Aorta (tissue), 5 donors: Measurements from ENCODE around the gene NDUFAF2. TPM values are rescaled to one million over a fixed set of nuclear protein-coding genes. Genes with fewer than 3 reads are reported as not detected.
"Not testable (repeated sequence)": the region's sequence is repeated elsewhere in the genome, so short reads cannot be mapped to it uniquely, and the experiment has no call there.

Experiments used
- ATAC-seq: fragments of 200-7000 bp; cut with Tn5 transposase; one replicate; pipeline ENCODE4 v1.9.1; 2022; ENCODE audit warnings: moderate library complexity; ENCODE audit not compliant: low FRiP score
- DNase-seq, 2 donors: peaks; one replicate each; pipeline ENCODE4 v3.0.0-alpha.2; 2020
- H3K27ac ChIP-seq, 2 donors: one replicate each; pipeline ENCODE4 v1.5.1; 2013; ENCODE audit warnings: low read length in 2 of 2, mild to moderate bottlenecking in 2 of 2, moderate library complexity in 2 of 2, control low read depth in 1 of 2, inconsistent platforms in 1 of 2, low read depth in 1 of 2
- H3K27me3 ChIP-seq, 2 donors: one replicate each; pipeline ENCODE4 v1.6.1; 2013; ENCODE audit warnings: control low read depth in 1 of 2, low read length in 1 of 2, mild to moderate bottlenecking in 1 of 2, moderate library complexity in 1 of 2; ENCODE audit not compliant: insufficient read depth in 2 of 2, control insufficient read depth in 1 of 2
- H3K36me3 ChIP-seq, 2 donors: one replicate each; pipeline ENCODE4 v1.6.1; 2013; ENCODE audit warnings: control low read depth in 1 of 2, low read length in 1 of 2, mild to moderate bottlenecking in 1 of 2; ENCODE audit not compliant: insufficient read depth in 2 of 2, control insufficient read depth in 1 of 2
- H3K4me1 ChIP-seq, 2 donors: one replicate each; pipeline ENCODE4 v1.6.1; 2013; ENCODE audit warnings: low read length in 2 of 2, control low read depth in 1 of 2, mild to moderate bottlenecking in 1 of 2, moderate library complexity in 1 of 2; ENCODE audit not compliant: insufficient read depth in 2 of 2, control insufficient read depth in 1 of 2
- H3K4me3 ChIP-seq, 2 donors: one replicate each; pipeline ENCODE4 v1.5.1; 2013; ENCODE audit warnings: low read length in 2 of 2, control low read depth in 1 of 2, mild to moderate bottlenecking in 1 of 2
- H3K9me3 ChIP-seq: one replicate; pipeline ENCODE4 v1.6.1; 2013; ENCODE audit warnings: mild to moderate bottlenecking, low read length; ENCODE audit not compliant: control insufficient read depth
- WGBS, 2 donors: extraction: QIAGEN DNeasy Blood & Tissue Kit; methylation state at CpG; one replicate each; pipeline ENCODE4 v1.1.7; 2013; 5-methylcytosine and 5-hydroxymethylcytosine counted together
- intact Hi-C, 2 donors: fragments of 100-400 bp; cut with DNase I; formaldehyde crosslinking; loops; one replicate each; pipeline versions ENCODE4 v1.14.2 to v1.15.0; 2022
- polyA plus RNA-seq, 2 donors: library from polyadenylated mRNA; stranded (reverse); fragments of 200-250 nt; gene quantifications; one replicate each; pipeline ENCODE4 v1.2.3, GENCODE V29; 2013
- total RNA-seq, 2 donors: library from RNA; stranded (reverse); fragmentation: NEBNext Ultra II Directional; extraction: Animal tissue kit (Norgen Biotek cat#: 25700); gene quantifications; one replicate each; pipeline ENCODE4 v1.2.1, GENCODE V29; 2021
- donor health status: healthy with polysubstance abuse.
- donor health status: Bipolar disorder and iron deficiency.
- donor health status: DM: no; HTN: no; CAD: no.
- donor health status: DM: no; HTN: no; CAD: no.
- donor health status: DM: yes; HTN: yes; CAD: no.

The NDUFAF2 gene
- total and polyA plus RNA-seq, 4 donors, result 26.1 to 96.5 (median 48.1) TPM

- 99 to 100% methylated on average over 1 of the region's 1 CpG for WGBS, 2 donors
- intact Hi-C loops, result no loop called here
- no peak overlapping the region for H3K4me3 ChIP-seq
- H3K9me3 ChIP-seq, result no peaks in the 10 kb centered on the region
- H3K4me1 ChIP-seq, result peaks cover 0 to 3% of the 10 kb centered on the region in 2 donors
- H3K36me3 ChIP-seq, result no peaks in the 10 kb centered on the region
- no peak overlapping the region for H3K27ac ChIP-seq
- no peak for DNase-seq
- no peaks in the 10 kb centered on the region for H3K27me3 ChIP-seq
- ATAC-seq, result no peak
Observed at GRCh38 chr5:61019642-61020041, 74.6 kb downstream of the NDUFAF2 start.

- Histone ChIP-seq H3K4me3 (no peak overlapping the region), H3K27me3 (no peaks in the 10 kb centered on the region), H3K36me3 (no peaks in the 10 kb centered on the region), H3K4me1 (peaks cover 1 to 3% of the 10 kb centered on the region in 2 donors), H3K27ac (no peak overlapping the region), H3K9me3 (no peaks in the 10 kb centered on the region)
- intact Hi-C loops, result no loop called here
- no peak for ATAC-seq
- DNase-seq, result no peak
- WGBS, 2 donors, result 78 to 80% methylated on average over 3 of the region's 3 CpGs
Observed at GRCh38 chr5:61020415-61020814, 75.4 kb downstream of the NDUFAF2 start.

- Histone ChIP-seq H3K27me3 (no peaks in the 10 kb centered on the region), H3K9me3 (no peaks in the 10 kb centered on the region), H3K36me3 (no peaks in the 10 kb centered on the region), H3K27ac (no peak overlapping the region), H3K4me1 (peaks cover 1 to 3% of the 10 kb centered on the region in 2 donors), H3K4me3 (no peak overlapping the region)
- DNase-seq (no peak), ATAC-seq (no peak)
- intact Hi-C loops, result no loop called here
- WGBS, 2 donors, result 0 to 9% methylated on average over 1 of the region's 1 CpG
Observed at GRCh38 chr5:61023131-61023530, 78.1 kb downstream of the NDUFAF2 start.

DNA sequence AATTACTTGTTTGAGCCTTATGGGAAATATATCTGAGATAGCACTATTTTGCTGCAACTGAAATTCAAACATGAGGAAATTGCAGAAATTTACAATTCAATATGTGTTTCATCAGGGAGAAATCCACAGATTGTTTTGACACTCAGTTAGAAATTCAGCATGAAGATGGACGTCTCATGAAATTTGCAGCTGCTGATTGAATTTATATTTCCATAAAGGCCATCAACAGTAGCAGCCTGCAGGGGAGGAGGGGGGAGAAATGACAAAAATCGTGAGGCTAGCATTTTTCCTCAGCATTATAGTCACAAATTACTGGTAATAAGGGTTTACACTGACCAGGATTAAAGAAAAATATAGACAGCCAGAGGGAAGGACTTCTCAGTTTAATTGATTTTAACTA lies 81.0 kb downstream of the NDUFAF2 start:
- intact Hi-C loops, result no loop called here
- Histone ChIP-seq H3K4me1 (peaks cover 1 to 10% of the 10 kb centered on the region in 2 donors), H3K27me3 (no peaks in the 10 kb centered on the region), H3K36me3 (no peaks in the 10 kb centered on the region), H3K27ac (no peak overlapping the region), H3K4me3 (no peak overlapping the region), H3K9me3 (no peaks in the 10 kb centered on the region)
- no peak for DNase-seq
- 70 to 75% methylated on average over 2 of the region's 2 CpGs for WGBS, 2 donors
- no peak for ATAC-seq

GRCh38 chr5:61028382-61028781 lies 83.4 kb downstream of the NDUFAF2 start:
- DNase-seq (no peak), ATAC-seq (no peak)
- H3K36me3 ChIP-seq, result no peaks in the 10 kb centered on the region
- H3K27me3 ChIP-seq, result no peaks in the 10 kb centered on the region
- WGBS, 2 donors, result 87 to 91% methylated on average over 1 of the region's 1 CpG
- no peaks in the 10 kb centered on the region for H3K9me3 ChIP-seq
- peaks cover 1 to 8% of the 10 kb centered on the region in 2 donors for H3K4me1 ChIP-seq
- intact Hi-C loops, result no loop called here
- no peak overlapping the region for H3K27ac ChIP-seq
- no peak overlapping the region for H3K4me3 ChIP-seq

DNA sequence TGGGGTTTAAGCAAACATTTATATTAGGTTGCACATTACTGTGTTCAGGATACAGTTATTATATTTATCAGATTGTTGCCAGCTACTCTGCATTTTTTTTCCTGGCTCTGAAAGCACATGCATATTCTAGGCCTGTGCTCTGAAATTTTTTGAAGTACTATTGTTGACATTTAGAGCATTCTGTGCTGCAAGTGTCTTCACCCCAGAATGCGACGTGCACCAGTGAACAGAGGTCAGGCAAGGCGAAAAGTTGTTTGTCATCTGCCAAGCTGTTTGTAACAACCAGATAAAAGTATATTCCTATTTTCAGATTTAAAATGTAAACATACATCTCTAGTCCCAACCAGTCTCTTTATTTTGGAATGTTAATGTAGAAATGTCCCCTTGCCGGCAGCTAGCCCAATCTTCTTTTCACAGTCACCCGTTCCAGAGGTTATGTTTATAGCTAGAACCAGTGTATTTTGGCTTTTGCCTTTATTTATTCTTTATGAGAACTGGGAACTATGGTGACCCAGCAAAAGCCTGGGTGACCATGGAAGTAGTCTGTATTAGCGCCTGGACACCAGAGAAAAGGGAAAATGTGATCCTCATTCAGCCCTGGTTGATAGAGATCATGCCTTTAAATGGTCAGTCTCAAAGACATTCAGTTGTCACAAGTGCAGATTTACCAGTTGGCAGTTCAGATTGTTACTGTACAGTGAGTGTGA lies 84.6 kb downstream of the NDUFAF2 start:
- no peaks in the 10 kb centered on the region for H3K36me3 ChIP-seq
- H3K4me3 ChIP-seq, result no peak overlapping the region
- H3K9me3 ChIP-seq, result no peaks in the 10 kb centered on the region
- peaks cover 1 to 8% of the 10 kb centered on the region in 2 donors for H3K4me1 ChIP-seq
- H3K27me3 ChIP-seq, result no peaks in the 10 kb centered on the region
- 9% methylated on average over 6 of the region's 6 CpGs for WGBS, 2 donors
- peak overlapping the region in 1 of 2 donors; percentile 59 for H3K27ac ChIP-seq
- ATAC-seq, result no peak
- intact Hi-C loops, result no loop called here
- DNase-seq, result no peak

- Histone ChIP-seq H3K27ac (peak overlapping the region in 1 of 2 donors; percentile 34), H3K4me1 (peaks cover 0 to 8% of the 10 kb centered on the region in 2 donors), H3K4me3 (no peak overlapping the region), H3K9me3 (no peaks in the 10 kb centered on the region), H3K36me3 (no peaks in the 10 kb centered on the region), H3K27me3 (no peaks in the 10 kb centered on the region)
- intact Hi-C loops, result no loop called here
- DNase-seq (no peak), ATAC-seq (no peak)
Observed at GRCh38 chr5:61030163-61030482, 85.1 kb downstream of the NDUFAF2 start.

DNA sequence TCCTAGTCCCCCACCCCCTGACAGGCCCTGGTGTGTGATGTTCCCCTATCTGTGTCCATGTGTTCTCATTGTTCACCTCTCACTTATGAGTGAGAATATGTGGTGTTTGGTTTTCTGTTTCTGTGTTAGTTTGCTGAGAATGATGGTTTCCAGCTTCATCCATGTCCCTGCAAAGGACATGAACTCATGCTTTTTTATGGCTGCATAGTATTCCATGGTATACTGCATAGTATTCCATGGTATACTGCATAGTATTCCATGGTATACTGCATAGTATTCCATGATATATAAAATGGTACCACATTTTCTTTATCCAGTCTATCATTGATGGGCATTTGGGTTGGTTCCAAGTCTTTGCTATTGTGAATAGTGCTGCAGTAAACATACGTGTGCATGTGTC lies 86.3 kb downstream of the NDUFAF2 start:
- H3K27me3 ChIP-seq, H3K36me3 ChIP-seq, H3K9me3 ChIP-seq, H3K4me1 ChIP-seq, DNase-seq, ATAC-seq, H3K4me3 ChIP-seq, H3K27ac ChIP-seq, intact Hi-C loops: not testable (repeated sequence)
- WGBS, 2 donors, result 80 to 85% methylated on average over 1 of the region's 1 CpG

DNA sequence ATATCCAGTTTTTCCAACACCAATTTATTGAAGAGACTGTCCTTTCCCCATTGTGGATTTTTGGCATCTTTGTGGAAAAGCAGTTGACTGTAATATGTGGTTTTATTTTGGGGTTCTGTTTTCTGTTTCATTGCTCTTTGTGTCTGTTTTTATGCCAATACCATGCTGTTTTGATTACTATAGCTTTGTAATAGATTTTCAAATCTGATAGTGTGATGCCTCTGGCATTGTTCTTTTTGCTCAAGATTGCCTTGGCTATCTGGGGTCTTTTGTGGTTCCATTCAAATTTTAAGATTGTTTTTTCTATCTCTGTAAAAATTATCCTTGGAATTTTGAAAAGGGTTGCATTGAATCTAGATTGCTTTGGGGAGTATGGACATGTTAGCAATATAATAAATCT lies 99.5 kb downstream of the NDUFAF2 start:
- no peaks in the 10 kb centered on the region for H3K9me3 ChIP-seq
- H3K27ac ChIP-seq, result no peak overlapping the region
- no peaks in the 10 kb centered on the region for H3K27me3 ChIP-seq
- no peaks in the 10 kb centered on the region for H3K4me1 ChIP-seq
- ATAC-seq, result no peak
- no peak for DNase-seq
- H3K4me3 ChIP-seq, result no peak overlapping the region
- intact Hi-C loops, result no loop called here
- no peaks in the 10 kb centered on the region for H3K36me3 ChIP-seq
